Measurements from ENCODE around the gene SLC46A2. TPM values are rescaled to one million over a fixed set of nuclear protein-coding genes. Genes with fewer than 3 reads are reported as not detected.

SLC46A2 gene
- total RNA-seq, 2 donors from 2014 or later: 0.78 TPM; not detected in 1

- H3K27ac ChIP-seq: no peak overlapping the region
- H3K4me3 ChIP-seq: no peak overlapping the region
- DNase-seq (peak in 1 of 4 donors; percentile 16), ATAC-seq (no peak)
- H3K9me3 ChIP-seq: no peaks in the 10 kb centered on the region
- no peaks in the 10 kb centered on the region for H3K27me3 ChIP-seq
- peaks cover 6% of the 10 kb centered on the region for H3K4me1 ChIP-seq
- no peaks in the 10 kb centered on the region for H3K36me3 ChIP-seq (replicated peaks in 1 of 2; ENCODE audit: insufficient read depth in 1 of 2, low read depth in 2 of 2)
- WGBS, 2 donors: 9 to 35% methylated on average over 3 of the region's 3 CpGs
- TF ChIP-seq POLR2A (IDR thresholded peaks at IDR 0.05): no peak
- TF ChIP-seq, protein P1, sequence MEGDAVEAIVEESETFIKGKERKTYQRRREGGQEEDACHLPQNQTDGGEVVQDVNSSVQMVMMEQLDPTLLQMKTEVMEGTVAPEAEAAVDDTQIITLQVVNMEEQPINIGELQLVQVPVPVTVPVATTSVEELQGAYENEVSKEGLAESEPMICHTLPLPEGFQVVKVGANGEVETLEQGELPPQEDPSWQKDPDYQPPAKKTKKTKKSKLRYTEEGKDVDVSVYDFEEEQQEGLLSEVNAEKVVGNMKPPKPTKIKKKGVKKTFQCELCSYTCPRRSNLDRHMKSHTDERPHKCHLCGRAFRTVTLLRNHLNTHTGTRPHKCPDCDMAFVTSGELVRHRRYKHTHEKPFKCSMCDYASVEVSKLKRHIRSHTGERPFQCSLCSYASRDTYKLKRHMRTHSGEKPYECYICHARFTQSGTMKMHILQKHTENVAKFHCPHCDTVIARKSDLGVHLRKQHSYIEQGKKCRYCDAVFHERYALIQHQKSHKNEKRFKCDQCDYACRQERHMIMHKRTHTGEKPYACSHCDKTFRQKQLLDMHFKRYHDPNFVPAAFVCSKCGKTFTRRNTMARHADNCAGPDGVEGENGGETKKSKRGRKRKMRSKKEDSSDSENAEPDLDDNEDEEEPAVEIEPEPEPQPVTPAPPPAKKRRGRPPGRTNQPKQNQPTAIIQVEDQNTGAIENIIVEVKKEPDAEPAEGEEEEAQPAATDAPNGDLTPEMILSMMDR (IDR thresholded peaks at IDR 0.05): peak in 5 of 7 experiments; percentile 13 to 32 (median 21)
- intact Hi-C loops (cut with DNase I): no loop called here
These were observed 30.9 kb upstream of the SLC46A2 start for GRCh38 chr9:112921549-112921948.

DNA sequence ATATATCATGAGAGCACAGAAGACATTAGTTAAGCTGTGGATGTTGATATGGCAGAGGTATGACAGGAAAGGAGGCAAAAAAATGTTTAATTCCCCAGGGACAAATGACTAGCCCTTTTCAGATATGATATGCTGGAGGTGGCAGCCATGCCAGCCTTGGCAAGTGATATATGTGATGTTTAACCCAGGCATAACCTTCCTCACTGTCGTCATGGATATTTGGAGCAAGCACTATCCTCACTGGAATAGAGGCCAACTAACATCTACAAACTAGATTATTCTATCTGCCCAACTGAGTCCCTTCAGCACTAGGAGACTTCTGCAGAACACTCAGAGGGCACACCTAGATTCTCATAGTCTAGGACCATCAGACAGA lies 27.3 kb upstream of the SLC46A2 start:
- no peak overlapping the region for H3K27ac ChIP-seq
- no peak for ATAC-seq
- intact Hi-C loops (cut with DNase I): no loop called here

DNA sequence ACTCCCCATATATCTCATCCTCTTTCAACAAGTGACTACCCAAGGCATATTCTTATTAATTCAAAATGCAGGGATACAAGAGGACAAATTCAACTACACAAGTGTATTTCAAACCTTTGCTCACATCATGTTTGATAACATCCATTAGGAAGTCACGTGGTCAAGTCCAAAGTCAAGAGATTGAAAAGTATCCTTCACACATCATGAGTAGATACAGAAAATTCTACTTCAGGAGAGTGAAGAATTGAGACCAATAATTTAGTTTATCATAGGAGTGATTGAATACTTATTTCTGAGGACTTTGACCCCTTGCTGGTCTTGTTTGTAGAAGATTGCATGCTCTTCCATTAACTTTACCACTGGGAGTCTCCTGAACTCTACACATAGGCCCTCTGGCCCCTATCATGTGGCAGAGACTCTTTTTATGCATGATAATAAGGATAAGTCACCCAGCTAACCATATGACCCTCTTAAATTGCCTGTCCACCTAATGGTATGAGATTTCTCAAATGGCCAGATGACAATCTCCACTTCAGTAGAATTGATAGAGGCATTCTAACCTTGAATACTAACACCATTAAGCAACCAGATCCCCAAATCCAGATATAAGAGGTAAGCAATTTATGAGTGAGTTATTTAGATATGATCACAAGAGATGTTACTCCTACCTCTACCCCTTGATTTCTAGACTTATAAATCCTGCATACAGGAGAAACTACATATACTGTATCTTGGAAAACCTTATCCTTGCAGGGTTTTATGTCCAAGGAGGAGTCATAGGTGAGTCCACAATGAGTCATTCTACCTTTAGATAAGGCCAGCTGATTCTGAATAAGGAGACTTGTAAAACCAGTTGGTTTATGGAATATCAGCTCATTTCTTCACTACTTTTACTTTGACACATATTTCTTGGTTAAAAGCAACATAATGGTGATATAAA lies 26.6 kb upstream of the SLC46A2 start:
- DNase-seq (no peak), ATAC-seq (peak; percentile 65)
- Histone ChIP-seq H3K27ac (no peak overlapping the region), H3K27me3 (no peaks in the 10 kb centered on the region), H3K9me3 (no peaks in the 10 kb centered on the region), H3K36me3 (replicated peaks in 1 of 2; ENCODE audit: insufficient read depth in 1 of 2, low read depth in 2 of 2) (no peaks in the 10 kb centered on the region), H3K4me3 (no peak overlapping the region), H3K4me1 (peaks cover 6% of the 10 kb centered on the region)
- 54 to 75% methylated on average over 1 of the region's 1 CpG for WGBS, 2 donors
- intact Hi-C loops (cut with DNase I): no loop called here
- TF ChIP-seq, protein P1 (IDR thresholded peaks at IDR 0.05): no peak
- no peak for TF ChIP-seq POLR2A (IDR thresholded peaks at IDR 0.05)

More for the DNA sequence above, 27.3 kb upstream of the SLC46A2 start:
- Histone ChIP-seq H3K4me3 (no peak overlapping the region), H3K36me3 (replicated peaks in 1 of 2; ENCODE audit: insufficient read depth in 1 of 2, low read depth in 2 of 2) (no peaks in the 10 kb centered on the region), H3K27me3 (no peaks in the 10 kb centered on the region), H3K9me3 (no peaks in the 10 kb centered on the region), H3K4me1 (peaks cover 6% of the 10 kb centered on the region)
- TF ChIP-seq, protein P1 (IDR thresholded peaks at IDR 0.05): no peak
- no peak for TF ChIP-seq POLR2A (IDR thresholded peaks at IDR 0.05)
- WGBS, 2 donors: 23 to 42% methylated on average over 1 of the region's 1 CpG
- peak in 1 of 4 donors; percentile 16 for DNase-seq

DNA sequence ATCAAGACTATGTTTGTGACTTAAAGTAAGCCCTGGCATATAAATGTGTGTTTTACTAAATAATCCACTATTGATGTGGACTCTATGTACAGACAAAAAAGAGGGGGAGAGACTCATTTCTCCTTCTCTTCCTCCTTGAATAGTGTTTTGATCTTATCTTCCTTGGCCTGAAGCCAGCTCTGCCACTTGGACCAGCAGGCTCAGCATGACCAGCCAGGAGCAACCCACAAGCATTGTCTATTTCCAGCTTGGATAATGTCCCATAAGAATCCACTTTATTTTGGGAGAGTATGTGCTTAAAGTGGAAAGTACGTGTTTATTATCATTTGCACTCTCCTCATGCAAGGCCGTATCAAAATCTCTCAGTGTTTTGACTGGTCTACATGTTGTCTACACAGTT lies 23.8 kb upstream of the SLC46A2 start:
- Histone ChIP-seq H3K4me1 (peaks cover 6% of the 10 kb centered on the region), H3K4me3 (no peak overlapping the region), H3K9me3 (no peaks in the 10 kb centered on the region), H3K36me3 (replicated peaks in 1 of 2; ENCODE audit: insufficient read depth in 1 of 2, low read depth in 2 of 2) (no peaks in the 10 kb centered on the region), H3K27me3 (no peaks in the 10 kb centered on the region), H3K27ac (no peak overlapping the region)
- WGBS, 2 donors: 67 to 77% methylated on average over 2 of the region's 2 CpGs
- no peak for DNase-seq
- ATAC-seq: no peak
- TF ChIP-seq POLR2A (IDR thresholded peaks at IDR 0.05): no peak
- TF ChIP-seq, protein P1 (IDR thresholded peaks at IDR 0.05): no peak
- intact Hi-C loops (cut with DNase I): no loop called here
